ENCODE measurements around the gene ANXA10.
"Not testable (repeated sequence)": the region's sequence is repeated elsewhere in the genome, so short reads cannot be mapped to it uniquely, and the experiment has no call there.

The ANXA10 gene, protein sequence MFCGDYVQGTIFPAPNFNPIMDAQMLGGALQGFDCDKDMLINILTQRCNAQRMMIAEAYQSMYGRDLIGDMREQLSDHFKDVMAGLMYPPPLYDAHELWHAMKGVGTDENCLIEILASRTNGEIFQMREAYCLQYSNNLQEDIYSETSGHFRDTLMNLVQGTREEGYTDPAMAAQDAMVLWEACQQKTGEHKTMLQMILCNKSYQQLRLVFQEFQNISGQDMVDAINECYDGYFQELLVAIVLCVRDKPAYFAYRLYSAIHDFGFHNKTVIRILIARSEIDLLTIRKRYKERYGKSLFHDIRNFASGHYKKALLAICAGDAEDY

DNA sequence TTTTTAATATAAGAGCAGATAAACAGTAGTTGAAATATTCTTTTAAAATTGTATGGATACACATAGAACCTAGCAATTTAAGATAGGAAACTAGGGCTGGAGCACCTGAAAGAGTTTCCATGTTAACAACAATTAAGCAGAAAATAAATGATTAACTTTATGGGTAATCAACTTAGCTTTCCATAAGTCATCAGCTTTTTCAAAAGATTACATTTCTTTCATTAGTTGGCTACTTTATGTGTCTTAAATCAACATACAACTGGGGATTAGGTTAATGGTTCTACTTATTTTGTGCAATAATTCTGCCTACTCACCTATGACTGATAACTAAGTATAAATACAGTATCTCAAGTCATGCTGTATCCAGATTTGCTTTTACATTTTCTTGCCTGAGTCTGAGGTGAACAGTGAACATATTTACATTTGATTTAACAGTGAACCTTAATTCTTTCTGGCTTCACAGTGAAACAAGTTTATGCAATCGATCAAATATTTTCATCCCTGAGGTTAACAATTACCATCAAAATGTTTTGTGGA is at the start of gene ANXA10:
Gene ANXA10 (plus strand): TSS at position 362 of the 537 bp plus-strand sequence. CDS start 164 bp downstream, at position 526.
- FAIRE-seq: no peak

DNA sequence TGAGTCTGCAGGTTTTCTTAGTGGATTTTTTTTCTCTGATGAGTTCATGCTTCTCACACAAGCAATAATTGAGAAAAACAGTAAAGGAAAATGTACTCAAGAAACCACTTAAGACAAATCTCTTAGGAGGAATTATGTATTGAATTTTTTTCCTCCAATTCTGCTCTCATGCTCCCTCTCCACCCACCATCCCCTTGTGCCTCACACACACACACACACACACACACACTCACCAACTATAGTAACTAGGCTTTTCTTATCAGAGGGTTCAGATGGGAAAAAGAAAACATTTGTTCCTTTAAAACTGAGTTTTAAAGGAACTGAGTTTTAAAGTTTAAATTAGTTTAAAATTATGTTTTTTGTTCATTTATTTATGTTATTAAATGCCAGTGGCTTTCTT is 47.0 kb upstream of the ANXA10 start:
- FAIRE-seq: no peak

DNA sequence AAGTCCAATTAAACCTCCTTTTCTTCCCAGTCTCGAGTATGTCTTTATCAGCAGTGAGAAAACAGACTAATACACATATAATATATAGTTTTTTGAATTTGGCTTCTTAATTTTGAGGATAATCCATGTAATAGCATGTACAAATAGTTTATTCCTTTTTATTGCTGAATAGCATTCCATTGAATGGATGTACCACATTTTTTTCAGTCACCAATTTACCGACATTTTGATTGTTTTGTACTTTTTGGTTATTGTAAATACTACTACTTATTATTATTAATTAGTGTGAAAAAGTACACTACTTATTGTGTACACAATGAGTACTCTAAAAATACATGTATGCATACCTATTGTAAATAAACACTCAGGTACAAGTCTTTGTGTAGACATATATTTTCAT is 42.3 kb upstream of the ANXA10 start:
- FAIRE-seq: no peak

DNA sequence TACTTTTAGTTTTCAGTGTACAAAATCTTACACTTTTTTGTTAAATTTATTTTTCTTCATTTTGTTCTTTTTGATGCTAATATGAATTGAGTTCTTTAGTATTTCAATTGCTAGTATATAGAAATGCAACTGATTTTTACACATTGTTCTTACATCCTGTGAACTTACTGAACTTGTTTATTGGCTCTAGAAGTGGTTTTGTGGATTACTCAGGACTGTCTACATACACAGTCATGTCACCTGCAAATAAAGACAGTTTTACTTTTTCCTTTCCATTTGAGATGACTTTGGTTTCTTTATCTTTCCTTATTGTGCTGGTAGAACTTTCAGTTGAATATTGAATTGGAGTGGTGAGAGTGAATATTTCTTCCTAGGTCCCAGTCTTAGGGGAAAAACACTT is 40.8 kb upstream of the ANXA10 start:
- FAIRE-seq: no peak

DNA sequence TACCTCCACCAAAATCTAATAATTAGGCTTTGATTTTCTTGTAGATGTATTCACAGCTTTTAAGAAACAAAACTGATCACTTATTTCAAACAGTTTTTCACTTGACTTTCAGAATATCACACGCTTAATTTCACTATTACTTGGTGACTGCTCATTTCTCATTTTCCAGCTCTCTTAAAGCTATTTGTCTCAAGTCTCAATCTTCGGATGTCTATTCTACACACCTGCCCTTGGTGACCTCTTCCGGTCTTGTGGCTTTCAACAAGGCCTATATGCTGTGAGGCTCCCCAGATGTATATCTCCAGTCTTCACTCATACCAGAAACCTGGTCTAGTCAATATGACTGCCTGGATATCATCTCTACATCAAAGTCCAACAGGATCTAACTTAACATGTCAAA is 34.9 kb upstream of the ANXA10 start:
- no peak for FAIRE-seq

DNA sequence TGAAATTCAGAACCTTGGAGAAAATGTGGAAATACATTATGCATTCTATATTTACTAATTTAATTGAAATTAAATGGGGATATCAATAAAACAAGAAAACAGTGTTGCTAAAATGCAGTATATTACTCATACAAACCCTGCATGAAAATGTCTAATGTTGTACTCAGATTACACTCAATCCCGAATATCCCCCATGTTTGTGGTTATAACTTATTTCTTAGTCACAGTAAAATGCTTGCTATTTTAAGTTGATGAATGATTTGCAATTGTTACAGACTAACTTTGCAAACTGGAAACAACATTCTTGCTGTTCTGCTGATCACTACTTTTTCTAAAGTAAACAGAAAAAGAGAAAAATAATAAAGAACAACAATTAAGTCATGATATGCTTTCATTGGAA is 33.1 kb upstream of the ANXA10 start:
- FAIRE-seq: no peak

DNA sequence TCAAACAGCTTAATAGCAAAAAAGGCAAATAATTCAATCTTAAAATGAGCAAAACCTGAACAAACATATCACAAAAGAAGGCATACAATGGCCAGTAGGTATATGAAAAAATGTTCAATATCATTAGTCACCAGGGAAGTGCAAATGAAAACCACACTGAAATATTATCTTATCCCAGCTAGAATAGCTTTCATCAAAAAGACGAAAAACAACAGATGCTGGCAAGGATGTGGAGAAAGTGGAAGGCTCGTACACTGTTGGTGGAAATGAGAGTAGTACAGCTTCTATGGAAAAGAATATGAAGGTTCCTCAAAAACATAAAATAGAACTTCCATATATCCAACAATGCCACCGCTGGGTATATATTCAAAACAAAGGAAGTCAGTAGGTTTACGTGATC is 29.3 kb upstream of the ANXA10 start:
- no peak for FAIRE-seq

DNA sequence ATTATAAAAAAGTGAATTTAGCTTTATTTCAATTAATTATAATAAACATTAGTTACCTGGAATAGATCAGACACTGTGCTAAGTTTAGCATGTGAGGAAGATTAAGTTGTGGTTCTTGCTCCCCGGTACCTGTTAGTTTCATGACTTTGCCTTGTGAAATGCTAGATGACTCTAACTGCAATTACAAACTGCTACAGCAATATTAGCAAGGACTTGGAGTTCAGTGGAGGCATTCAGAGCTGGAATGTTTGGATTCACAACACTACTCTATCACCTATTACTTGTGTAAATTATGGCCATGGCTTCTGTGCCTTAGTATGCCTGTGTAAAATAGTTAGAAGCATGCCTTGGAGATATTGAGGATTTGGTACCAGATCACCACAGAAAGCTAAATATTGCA is 21.4 kb upstream of the ANXA10 start:
- no peak for FAIRE-seq

DNA sequence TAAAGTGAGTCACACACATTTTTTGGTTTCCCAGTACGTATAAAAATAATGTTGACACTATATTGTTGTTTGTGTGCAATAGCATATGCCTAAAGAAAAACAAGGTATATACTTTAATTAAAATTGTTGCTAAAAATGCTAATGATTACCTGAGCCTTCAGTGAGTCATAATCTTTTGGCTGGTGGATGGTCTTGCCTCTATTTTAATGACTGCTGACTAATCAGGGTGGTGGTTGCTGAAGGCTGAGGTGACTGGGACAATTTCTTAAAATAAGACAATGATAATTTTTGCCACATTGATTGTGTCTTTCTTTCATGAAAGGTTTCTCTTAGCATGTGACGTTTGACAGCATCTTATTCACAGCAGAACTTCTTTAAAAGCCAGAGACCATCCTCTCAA is 21.0 kb upstream of the ANXA10 start:
- no peak for FAIRE-seq

DNA sequence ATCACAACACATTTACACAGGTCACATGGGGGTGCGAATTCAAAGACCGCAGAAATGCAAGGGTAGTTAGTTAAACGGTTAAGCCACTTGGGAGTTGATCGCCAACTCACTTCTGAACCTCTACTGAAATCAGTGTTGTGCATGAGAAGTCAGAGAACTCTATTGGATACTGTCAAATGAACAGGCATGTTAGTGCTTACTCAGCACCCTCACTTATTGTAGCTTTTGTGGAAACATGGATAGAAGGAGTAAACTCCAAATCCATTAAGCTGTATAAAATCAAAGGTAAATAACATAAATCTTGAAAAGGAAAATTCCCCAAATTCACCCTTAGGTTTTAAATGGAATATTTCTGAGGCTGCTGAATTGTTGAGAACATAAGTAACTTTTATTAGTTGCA is 17.5 kb upstream of the ANXA10 start:
- FAIRE-seq: no peak

DNA sequence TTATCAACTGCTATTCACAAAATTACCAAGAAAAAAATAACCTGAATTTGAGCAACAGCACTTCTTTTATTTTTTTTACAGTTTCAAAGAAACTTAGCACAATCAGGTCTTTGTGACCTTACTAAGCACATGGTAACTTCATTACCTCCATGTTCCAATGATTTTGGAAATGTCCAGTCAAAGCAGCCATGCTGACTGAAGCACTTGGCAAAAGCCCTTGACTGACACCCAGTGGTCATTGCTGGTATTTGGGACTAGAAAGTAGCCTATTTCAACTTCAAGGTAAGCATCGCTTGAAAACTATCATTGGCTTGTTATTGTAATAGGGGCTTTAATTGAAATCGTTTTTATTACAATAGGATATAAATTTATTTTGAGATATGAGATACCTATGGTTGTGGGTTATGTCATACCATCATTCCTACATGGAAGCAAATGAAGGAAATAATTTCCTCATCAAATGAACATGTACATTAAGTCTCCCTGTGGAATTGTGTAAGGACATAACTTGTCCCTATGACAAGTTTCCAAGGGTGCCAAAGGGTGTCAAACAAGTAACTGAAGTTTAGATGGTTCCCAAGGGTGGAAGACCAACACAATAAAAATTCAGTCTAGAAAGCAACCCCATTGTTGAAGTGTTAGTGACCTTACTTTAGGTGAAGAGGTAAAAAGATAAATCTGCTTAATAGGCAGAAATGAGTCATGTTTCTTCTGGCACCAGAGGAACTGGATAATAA is 15.2 kb upstream of the ANXA10 start:
- no peak for FAIRE-seq

DNA sequence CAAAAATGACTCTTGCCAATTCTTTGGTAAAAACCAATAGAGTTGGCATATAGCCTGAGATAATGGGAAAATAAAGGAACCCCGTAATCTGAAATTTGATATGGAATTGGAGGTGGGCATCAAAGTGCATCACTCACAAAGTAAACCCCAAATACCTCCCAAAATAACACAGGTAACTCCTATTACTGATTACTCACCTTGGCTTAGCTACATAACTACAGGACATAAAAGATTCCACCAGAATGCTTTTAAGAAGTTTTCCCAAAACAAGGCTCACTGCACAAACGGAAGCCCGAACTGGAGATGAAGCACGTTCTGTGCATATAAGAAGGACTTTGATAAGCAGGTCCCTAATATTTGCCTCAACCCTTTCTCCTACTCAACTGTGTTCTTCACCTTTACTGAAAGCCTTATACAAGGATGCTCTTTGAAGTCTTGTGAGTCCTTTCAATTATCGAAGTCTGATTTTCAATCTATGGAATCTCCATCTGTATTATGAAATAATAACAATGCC is 14.6 kb upstream of the ANXA10 start:
- no peak for FAIRE-seq

DNA sequence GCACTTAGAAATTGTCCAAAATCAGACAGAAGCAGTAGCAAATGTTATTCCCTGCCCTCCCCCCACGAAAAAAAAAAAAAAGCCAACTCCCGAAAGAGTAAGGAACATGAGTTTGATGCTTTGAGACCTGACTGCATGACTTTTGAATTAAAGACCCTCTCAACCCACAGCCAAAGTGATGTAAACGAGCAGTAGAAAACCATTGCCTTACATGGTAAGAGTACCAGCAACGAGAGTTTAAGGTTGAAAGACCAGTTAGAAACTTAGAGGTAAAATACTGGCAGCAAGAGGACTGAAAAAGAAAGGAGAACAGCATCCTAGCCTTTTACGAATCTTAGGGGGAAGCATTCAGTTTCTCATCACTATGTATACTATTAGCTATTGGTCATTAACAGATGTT is 10.0 kb upstream of the ANXA10 start:
- no peak for FAIRE-seq

DNA sequence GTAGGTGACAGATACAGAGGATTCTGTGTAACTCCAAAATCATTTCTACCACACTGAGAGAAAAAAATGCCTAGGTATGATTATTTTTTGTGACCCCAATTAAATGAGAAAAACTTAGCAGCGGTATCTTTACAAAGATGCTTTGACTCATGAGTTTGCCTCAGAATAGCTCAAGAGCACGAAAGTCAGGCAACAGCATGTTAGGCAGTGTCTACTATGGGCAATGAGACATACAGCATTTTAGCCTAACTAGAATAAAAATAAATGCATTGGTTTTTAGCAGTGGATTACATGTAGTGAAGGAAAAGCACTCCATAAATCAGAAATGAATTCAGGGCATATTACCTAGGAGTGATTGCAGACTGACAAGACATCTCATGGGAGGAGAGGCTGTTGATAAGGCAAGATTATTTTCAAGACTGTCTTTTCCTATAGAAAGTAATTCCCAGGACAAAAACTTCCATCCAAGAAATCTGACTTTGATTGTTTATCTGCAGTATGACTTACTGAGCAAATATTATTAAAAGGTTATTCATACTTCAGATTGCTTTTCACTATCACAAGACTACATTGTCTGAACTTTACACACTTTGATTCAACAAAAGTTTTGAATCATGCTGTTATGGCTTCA is 3.6 kb downstream of the ANXA10 start:
- no peak for FAIRE-seq

DNA sequence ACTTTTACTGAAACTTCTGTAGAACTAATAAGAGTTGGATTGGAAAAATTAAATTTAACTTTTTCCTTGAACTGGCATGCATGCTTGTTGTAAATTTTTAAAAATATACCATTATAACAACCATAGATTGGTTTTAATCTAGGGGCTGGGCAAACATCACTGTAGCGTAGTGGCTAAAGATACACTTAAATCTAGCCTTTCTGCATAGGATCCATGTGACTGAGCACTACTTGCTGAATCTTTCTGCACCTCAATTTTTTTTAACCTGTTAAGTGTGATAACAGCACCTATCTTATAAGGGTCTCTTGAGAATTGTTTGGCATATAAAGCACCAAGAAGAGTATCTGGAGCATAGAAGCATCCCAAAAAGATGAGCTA is 4.1 kb downstream of the ANXA10 start:
- no peak for FAIRE-seq

DNA sequence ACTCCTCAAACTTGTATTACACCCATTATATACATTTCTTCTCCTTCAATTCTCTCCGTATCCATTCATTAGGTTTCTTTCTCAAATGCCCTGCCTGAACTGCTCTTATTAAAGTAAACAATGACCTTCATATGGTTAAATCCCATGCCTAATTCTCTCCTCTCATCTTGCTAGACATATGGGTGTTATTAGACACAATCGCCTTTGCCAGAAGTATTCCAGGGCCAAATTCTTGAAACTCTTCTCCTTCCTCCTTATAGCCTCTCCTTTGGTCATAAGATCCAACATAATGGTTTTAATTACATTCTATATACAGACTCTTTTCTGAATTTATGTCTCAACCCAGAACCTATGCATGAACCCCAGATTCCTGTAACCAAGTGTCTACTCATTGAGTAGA is 4.8 kb downstream of the ANXA10 start:
- no peak for FAIRE-seq

DNA sequence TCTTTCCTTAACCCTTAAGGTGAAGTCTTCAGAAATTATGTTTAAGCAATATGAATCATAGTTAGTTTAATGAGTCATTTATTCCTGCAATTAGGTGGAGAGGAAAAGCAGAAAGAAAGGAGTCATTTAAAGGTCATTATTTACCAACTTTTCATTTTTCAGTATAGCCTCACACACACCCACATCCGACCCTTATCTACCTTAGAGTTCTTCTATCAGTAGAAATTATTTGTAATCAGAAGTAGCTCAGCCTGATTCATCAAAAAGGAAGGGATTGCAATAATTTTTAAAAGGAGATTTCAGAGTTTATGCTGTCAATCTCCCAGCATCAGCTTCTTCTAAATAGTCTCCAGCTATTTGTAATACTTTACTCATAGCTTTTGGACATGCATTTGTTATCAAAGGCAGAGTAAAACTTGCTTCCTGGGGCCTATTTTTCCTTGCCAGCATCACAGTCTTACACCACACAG is 5.9 kb downstream of the ANXA10 start:
- no peak for FAIRE-seq

DNA sequence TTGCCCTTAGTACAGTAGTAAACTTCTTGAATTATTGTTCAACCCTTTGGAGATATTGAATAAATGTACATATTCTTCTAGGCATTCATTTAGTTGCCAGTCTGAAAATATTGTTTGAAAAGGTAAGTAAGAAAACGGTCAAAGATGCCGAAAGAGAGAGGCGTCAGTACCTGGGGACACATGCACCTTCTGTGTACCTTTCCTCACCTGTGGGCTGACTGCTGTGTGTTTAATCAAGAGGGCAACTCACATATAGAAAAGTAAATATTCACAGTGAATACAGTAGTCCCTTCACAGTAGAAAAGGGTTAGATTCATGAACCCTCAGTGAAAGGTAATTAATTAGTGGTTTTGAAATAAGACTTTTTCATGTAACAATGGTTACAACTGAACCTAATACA is 6.9 kb downstream of the ANXA10 start:
- FAIRE-seq: no peak

DNA sequence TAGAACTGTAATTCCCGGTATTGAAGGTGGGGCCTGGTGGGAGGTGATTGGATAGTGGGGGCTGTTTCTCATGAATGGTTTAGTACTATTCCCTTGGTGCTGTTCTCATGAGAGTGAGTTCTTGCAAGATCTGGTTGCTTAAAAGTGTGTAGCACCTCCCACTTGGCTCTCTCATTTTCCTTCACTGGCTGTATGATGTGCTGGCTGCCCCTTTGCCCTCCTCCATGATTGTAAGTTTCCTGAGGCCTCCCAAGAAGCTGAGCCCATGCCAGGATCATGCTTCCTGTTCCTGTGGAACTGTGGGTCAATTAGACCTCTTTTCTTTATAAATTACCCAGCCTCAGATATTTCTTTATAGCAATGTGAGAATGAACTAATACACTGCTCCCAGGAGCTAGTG is 8.7 kb downstream of the ANXA10 start:
- no peak for FAIRE-seq

DNA sequence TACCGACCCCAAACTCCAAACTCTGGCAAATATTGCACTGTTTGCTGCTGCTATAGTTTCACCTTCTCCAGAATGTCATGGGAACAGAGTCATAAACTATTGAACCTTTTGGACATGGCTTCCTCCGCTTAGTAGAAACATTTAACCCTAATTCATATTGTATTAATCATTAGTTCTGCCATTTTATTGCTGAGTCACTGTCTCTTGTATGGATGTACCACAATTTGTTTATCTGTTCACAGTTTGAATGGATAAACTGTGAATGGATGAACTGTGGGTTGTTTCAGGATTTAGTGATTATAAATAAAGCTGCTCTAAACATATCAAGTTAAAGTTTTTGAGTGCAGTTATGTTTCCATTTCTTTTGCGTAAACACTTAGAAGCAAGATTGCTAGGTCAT is 10.1 kb downstream of the ANXA10 start:
- no peak for FAIRE-seq

DNA sequence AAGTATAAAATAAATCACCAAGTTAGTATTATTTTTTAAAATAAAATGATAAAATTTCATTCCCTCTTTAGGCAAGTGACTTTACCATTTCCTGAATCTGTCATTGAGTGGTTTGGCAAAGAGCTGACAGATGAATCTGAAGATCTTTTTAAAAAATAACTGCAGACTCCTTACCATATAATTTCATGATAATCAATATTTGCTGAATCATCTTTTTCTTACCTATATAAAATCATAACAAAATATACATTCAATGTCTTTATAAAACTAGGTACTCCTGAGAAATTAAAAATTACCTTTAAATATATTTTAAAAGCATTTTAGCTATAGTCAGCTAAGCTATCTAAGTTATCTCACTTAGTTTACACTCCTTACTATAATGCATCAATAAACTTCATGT is 17.2 kb downstream of the ANXA10 start:
- no peak for FAIRE-seq

DNA sequence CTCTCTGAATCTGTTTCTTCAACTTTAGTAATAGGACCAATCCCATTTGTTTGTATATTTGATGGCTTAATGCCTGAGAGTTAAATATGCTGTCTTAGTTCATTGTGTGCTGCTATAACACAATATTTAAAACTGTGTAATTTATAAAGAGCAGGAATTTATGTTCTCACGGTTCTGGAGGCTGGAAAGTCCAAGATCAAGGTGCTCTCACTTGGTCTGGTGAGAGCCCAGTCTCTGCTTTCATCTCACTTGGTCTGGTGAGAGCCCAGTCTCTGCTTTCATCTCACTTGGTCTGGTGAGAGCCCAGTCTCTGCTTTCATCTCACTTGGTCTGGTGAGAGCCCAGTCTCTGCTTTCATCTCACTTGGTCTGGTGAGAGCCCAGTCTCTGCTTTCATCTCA is 20.7 kb downstream of the ANXA10 start:
- not testable (repeated sequence) for FAIRE-seq

DNA sequence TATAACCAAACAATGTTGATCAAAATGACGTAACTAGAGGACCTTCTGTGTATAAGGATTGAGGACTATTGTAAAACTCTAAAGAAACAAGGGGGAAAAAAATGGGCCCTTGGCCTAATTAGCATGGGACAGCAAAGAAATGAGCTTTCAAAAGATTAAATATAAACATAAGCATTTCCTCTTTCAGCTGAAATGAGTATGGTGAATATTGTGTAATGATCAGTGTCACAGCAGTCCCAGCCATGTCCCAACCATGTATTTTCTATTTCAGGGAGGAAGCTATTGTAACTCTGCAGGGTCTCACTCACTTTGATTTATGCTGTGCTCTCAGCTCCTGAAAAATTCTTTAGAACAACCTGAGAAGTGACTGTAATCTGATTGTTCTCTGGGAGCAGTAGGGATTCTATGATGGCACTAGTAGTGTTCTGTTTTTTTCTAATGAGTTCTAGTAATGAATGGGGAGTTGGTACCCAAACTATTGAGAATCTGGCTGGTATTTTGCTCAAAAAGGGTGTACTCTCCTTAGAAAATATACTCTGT is 25.8 kb downstream of the ANXA10 start:
- FAIRE-seq: no peak

Measured in colon (tissue), 2 donors.